ENCODE results near the gene C9orf153.

- TF ChIP-seq NFIC (IDR thresholded peaks at IDR 0.05; ENCODE audit: borderline replicate concordance) (no peak), POLR2AphosphoS5 (IDR thresholded peaks at IDR 0.05; ENCODE audit: low read depth, low read length) (no peak), RAD21 (IDR thresholded peaks at IDR 0.05; ENCODE audit: low read length) (peak; percentile 79), NRF1 (IDR thresholded peaks at IDR 0.05; ENCODE audit: low read depth, low read length) (no peak), JUND (IDR thresholded peaks at IDR 0.05) (no peak), RXRA (IDR thresholded peaks at IDR 0.05; ENCODE audit: borderline replicate concordance, low read depth) (no peak), GABPA (IDR thresholded peaks at IDR 0.05; ENCODE audit: low read depth) (no peak), TCF12 (IDR thresholded peaks at IDR 0.05) (no peak), ELF1 (IDR thresholded peaks at IDR 0.05) (no peak), RCOR1 (IDR thresholded peaks at IDR 0.05; ENCODE audit: low read length) (no peak)
- TF ChIP-seq, protein P1, sequence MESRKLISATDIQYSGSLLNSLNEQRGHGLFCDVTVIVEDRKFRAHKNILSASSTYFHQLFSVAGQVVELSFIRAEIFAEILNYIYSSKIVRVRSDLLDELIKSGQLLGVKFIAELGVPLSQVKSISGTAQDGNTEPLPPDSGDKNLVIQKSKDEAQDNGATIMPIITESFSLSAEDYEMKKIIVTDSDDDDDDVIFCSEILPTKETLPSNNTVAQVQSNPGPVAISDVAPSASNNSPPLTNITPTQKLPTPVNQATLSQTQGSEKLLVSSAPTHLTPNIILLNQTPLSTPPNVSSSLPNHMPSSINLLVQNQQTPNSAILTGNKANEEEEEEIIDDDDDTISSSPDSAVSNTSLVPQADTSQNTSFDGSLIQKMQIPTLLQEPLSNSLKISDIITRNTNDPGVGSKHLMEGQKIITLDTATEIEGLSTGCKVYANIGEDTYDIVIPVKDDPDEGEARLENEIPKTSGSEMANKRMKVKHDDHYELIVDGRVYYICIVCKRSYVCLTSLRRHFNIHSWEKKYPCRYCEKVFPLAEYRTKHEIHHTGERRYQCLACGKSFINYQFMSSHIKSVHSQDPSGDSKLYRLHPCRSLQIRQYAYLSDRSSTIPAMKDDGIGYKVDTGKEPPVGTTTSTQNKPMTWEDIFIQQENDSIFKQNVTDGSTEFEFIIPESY (IDR thresholded peaks at IDR 0.05; ENCODE audit: borderline replicate concordance, low read depth), result no peak
- TF ChIP-seq, protein P2, sequence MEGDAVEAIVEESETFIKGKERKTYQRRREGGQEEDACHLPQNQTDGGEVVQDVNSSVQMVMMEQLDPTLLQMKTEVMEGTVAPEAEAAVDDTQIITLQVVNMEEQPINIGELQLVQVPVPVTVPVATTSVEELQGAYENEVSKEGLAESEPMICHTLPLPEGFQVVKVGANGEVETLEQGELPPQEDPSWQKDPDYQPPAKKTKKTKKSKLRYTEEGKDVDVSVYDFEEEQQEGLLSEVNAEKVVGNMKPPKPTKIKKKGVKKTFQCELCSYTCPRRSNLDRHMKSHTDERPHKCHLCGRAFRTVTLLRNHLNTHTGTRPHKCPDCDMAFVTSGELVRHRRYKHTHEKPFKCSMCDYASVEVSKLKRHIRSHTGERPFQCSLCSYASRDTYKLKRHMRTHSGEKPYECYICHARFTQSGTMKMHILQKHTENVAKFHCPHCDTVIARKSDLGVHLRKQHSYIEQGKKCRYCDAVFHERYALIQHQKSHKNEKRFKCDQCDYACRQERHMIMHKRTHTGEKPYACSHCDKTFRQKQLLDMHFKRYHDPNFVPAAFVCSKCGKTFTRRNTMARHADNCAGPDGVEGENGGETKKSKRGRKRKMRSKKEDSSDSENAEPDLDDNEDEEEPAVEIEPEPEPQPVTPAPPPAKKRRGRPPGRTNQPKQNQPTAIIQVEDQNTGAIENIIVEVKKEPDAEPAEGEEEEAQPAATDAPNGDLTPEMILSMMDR (IDR thresholded peaks at IDR 0.05), result peak; percentile 89
These were observed 57.0 kb downstream of the C9orf153 start for GRCh38 chr9:86202338-86202882.
